ENCODE data around the gene RBM24.

- TF ChIP-seq CTCF (conservative IDR thresholded peaks at IDR 0.05; ENCODE audit: low read depth, low read length) = no peak
- no peak for TF ChIP-seq EZH2 (IDR thresholded peaks at IDR 0.05; ENCODE audit: borderline replicate concordance, low read depth, low read length, poor library complexity, severe bottlenecking)
Measured at GRCh38 chr6:17303444-17303843, 22.3 kb downstream of the RBM24 start.

Data from A673 (cell line).